ENCODE results near the gene IDE. TPM values are rescaled to one million over a fixed set of nuclear protein-coding genes. Genes with fewer than 3 reads are reported as not detected.

Gene IDE
- total RNA-seq, 1 experiment from 2014 or later: 30.6 TPM

DNA sequence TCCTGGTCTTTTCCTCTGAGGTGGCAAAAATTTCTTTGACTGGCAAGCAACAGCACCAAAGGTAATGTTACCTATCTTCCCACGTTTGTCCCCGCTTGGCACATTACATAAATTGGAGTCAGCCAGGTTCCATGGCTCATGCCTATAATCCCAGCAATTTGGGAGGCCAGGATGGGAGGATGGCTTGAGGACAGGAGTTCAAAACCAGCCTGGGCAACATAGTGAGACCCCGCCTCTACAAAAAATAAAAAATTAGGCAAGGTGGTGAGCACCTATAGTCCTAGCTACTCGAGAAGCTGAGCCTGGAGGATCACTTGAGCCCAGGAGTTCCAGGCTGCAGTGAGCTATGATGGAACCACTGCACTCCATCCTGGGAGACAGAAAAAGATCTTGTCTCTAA is 139.5 kb downstream of the IDE start:
- BruUV-seq (replicated peaks): no TSS peak
- CTCF ChIA-PET: interaction anchor here (0.7 to 3.0 kb wide), 3 partner anchors 346 to 389 kb away, joined by 3 to 9 read pairs (median 4); no protein-coding TSS in a partner anchor
- no peaks in the 10 kb centered on the region for H3K36me3 Mint-ChIP-seq (ENCODE audit: insufficient read depth, unreplicated experiment)
- H3K9me3 Mint-ChIP-seq (ENCODE audit: low read depth, unreplicated experiment): no peaks in the 10 kb centered on the region
- H3K4me1 Mint-ChIP-seq (ENCODE audit: low read depth, unreplicated experiment): no peaks in the 10 kb centered on the region
- H3K27me3 Mint-ChIP-seq (ENCODE audit: unreplicated experiment): no peaks in the 10 kb centered on the region
- intact Hi-C loops (cut with micrococcal nuclease; ENCODE audit: unreplicated experiment): no loop called here
- TF ChIP-seq, protein P1, sequence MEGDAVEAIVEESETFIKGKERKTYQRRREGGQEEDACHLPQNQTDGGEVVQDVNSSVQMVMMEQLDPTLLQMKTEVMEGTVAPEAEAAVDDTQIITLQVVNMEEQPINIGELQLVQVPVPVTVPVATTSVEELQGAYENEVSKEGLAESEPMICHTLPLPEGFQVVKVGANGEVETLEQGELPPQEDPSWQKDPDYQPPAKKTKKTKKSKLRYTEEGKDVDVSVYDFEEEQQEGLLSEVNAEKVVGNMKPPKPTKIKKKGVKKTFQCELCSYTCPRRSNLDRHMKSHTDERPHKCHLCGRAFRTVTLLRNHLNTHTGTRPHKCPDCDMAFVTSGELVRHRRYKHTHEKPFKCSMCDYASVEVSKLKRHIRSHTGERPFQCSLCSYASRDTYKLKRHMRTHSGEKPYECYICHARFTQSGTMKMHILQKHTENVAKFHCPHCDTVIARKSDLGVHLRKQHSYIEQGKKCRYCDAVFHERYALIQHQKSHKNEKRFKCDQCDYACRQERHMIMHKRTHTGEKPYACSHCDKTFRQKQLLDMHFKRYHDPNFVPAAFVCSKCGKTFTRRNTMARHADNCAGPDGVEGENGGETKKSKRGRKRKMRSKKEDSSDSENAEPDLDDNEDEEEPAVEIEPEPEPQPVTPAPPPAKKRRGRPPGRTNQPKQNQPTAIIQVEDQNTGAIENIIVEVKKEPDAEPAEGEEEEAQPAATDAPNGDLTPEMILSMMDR (IDR thresholded peaks at IDR 0.05; ENCODE audit: unreplicated experiment): no peak
- DNase-seq: no peak
- no peak overlapping the region for H3K4me3 Mint-ChIP-seq (ENCODE audit: low read depth, unreplicated experiment)
- no peak overlapping the region for H3K27ac Mint-ChIP-seq (ENCODE audit: unreplicated experiment)

DNA sequence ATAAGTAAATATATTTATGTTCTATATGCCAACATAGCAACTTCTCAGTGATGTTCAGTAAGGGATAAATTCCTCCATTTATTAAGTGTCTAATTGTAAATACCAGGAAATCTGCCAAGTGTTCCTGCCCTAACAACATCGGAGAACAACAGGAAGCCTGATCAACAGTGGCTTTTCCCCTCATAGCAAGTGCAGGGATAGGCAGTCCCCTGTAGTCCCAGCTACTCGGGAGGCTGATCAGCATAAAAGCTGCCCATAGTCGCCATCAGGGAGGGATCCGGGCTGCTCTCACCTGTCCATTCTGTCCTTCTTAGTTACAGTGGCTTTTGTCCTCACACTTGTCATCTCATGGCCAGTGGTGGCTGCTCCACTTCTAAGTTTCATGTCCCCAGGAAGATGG is 141.3 kb downstream of the IDE start:
- Mint-ChIP-seq H3K36me3 (ENCODE audit: insufficient read depth, unreplicated experiment) (no peaks in the 10 kb centered on the region), H3K27ac (ENCODE audit: unreplicated experiment) (no peak overlapping the region), H3K27me3 (ENCODE audit: unreplicated experiment) (no peaks in the 10 kb centered on the region), H3K9me3 (ENCODE audit: low read depth, unreplicated experiment) (no peaks in the 10 kb centered on the region), H3K4me3 (ENCODE audit: low read depth, unreplicated experiment) (no peak overlapping the region), H3K4me1 (ENCODE audit: low read depth, unreplicated experiment) (no peaks in the 10 kb centered on the region)
- TF ChIP-seq, protein P1 (IDR thresholded peaks at IDR 0.05; ENCODE audit: unreplicated experiment): no peak
- intact Hi-C loops (cut with micrococcal nuclease; ENCODE audit: unreplicated experiment): no loop called here
- no peak for DNase-seq
- CTCF ChIA-PET: interaction anchor here (3.0 kb wide), 1 partner anchor 345 kb away, joined by 9 read pairs; no protein-coding TSS in a partner anchor
- no TSS peak for BruUV-seq (replicated peaks)

DNA sequence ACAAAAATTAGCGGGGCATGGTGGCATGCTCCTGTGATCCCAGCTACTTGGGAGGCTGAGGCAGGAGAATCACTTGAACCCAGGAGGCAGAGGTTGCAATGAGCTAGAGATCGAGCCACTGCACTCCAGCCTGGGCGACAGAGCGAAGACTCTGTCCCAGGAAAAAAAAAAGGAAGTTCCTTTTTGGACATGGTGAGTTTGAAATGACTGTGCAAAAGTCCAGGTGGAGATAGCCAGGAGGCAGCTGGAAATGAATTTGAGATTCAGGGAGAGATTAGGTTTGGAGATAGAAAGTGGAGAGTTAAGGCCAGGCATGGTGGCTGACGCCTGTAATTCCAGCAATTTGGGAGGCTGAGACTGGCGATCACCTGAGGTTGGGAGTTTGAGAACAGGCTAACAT is 143.8 kb downstream of the IDE start:
- Mint-ChIP-seq H3K36me3 (ENCODE audit: insufficient read depth, unreplicated experiment) (no peaks in the 10 kb centered on the region), H3K4me1 (ENCODE audit: low read depth, unreplicated experiment) (no peaks in the 10 kb centered on the region), H3K27ac (ENCODE audit: unreplicated experiment) (no peak overlapping the region), H3K9me3 (ENCODE audit: low read depth, unreplicated experiment) (no peaks in the 10 kb centered on the region), H3K27me3 (ENCODE audit: unreplicated experiment) (no peaks in the 10 kb centered on the region), H3K4me3 (ENCODE audit: low read depth, unreplicated experiment) (no peak overlapping the region)
- no TSS peak for BruUV-seq (replicated peaks)
- TF ChIP-seq, protein P1 (IDR thresholded peaks at IDR 0.05; ENCODE audit: unreplicated experiment): no peak
- no peak for DNase-seq
- CTCF ChIA-PET: no interaction called here
- intact Hi-C loops (cut with micrococcal nuclease; ENCODE audit: unreplicated experiment): no loop called here

DNA sequence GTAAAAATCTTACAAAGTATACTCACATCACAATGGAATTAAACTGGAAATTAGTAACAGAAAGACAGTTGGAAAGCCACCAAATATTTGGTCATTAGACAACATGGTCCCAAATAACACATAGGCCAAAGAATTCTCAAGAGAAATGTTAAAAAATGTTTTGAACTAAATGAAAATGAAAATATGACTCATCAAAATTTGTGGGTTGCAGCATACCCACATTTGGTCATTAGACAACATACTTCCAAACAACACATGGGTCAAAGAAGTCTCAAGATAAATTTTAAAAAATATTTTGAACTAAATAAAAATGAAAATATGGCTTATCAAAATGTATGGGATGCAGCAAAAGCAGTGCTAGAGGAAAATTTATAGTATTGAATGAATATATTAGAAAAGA is 152.3 kb downstream of the IDE start:
- Mint-ChIP-seq H3K4me3 (ENCODE audit: low read depth, unreplicated experiment) (no peak overlapping the region), H3K4me1 (ENCODE audit: low read depth, unreplicated experiment) (no peaks in the 10 kb centered on the region), H3K27ac (ENCODE audit: unreplicated experiment) (no peak overlapping the region), H3K36me3 (ENCODE audit: insufficient read depth, unreplicated experiment) (no peaks in the 10 kb centered on the region), H3K27me3 (ENCODE audit: unreplicated experiment) (no peaks in the 10 kb centered on the region), H3K9me3 (ENCODE audit: low read depth, unreplicated experiment) (no peaks in the 10 kb centered on the region)
- DNase-seq: no peak
- CTCF ChIA-PET: no interaction called here
- no TSS peak for BruUV-seq (replicated peaks)
- intact Hi-C loops (cut with micrococcal nuclease; ENCODE audit: unreplicated experiment): no loop called here
- TF ChIP-seq, protein P1 (IDR thresholded peaks at IDR 0.05; ENCODE audit: unreplicated experiment): no peak
